HG03457 (cell line): ENCODE measurements around the gene TCP11L1.
"Not testable (repeated sequence)": the region's sequence is repeated elsewhere in the genome, so short reads cannot be mapped to it uniquely, and the experiment has no call there.

Experiments used
- ATAC-seq: cut with Tn5 transposase; IDR thresholded peaks from one replicate; pipeline ENCODE4 v1.9.1; 2021; ENCODE audit warnings: moderate number of reproducible peaks; ENCODE audit not compliant: unreplicated experiment

Gene TCP11L1

DNA sequence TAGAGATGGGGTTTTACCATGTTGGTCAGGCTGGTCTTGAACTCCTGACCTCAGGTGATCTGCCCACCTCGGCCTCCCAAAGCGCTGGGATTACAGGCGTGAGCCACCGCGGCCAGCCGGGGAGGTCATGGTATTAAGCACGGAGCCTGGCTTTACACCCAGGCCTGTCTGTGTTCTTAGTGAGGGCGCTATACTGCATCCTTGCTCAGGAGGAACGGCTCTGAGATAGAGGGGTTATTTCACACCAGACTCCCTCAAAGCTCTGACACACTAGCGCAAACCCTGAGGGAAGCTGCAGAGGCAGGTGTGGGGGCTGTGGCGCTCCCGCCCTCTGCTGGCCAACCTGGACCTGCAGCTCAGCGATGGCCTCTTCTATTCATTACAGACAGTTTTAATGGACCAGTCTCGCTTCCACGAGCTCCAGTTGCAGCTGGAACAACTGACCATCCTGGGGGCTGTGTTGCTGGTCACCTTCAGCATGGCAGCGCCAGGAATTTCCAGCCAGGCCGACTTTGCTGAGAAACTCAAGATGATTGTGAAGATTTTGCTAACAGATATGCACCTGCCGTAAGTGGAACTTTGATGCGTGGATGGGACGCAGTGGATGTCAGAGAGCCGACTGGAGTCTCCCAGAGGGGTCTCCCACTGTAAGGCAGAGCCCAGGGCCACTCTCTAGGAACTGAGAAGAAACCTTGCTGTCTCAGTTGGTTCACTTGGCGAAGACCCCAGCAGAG is 26.2 kb downstream of the TCP11L1 start:
- no peak for ATAC-seq

DNA sequence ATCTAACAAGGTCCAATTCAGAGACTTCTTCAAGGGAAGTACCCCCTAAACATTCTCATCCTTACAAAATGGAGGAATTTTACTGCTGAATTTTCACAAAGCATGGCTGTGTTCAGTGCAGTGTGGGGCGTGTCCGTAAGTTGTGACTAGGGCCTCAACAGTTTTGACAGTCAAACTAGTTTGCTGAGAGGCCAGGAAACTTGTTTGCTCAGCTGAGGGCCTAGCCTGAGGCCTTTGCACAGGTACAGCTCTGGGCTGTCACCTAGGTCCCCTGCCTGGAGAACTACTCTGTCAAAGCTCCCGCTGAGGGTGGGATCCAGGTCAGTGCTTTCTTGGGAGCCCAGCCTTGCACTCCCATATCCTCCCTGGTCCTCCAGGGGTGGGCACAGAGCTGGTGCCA is 27.9 kb downstream of the TCP11L1 start:
- ATAC-seq: no peak

DNA sequence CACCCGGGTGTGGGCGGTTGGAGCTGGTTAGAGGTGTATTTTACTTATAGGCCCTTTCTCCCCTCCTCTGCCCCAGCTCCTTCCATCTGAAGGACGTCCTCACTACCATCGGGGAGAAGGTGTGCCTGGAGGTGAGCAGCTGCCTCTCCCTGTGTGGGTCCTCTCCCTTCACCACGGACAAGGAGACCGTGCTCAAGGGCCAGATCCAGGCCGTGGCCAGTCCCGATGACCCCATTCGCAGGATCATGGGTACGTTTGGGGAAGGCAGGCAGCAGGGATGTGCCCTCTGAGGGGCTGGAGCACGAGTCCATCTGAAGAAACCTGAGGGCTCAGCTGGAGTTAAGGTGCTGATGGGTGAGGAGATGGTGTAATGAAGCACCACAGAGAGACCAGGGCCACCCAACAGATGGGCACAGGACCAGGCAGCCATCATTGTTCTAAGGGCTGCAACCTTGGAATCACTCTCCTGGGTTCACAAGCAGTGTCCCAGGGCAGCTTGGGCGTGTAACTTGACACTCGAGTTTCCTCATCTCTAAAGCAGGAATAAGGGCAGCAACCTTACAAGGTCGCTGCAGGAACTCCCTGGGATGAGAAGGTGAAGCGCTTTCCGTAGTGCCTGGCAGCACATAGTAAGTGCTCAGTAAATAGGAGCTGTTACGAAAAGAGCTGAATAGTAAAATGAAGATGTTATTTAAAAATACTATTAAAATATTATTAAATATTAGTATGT is 29.4 kb downstream of the TCP11L1 start:
- no peak for ATAC-seq

DNA sequence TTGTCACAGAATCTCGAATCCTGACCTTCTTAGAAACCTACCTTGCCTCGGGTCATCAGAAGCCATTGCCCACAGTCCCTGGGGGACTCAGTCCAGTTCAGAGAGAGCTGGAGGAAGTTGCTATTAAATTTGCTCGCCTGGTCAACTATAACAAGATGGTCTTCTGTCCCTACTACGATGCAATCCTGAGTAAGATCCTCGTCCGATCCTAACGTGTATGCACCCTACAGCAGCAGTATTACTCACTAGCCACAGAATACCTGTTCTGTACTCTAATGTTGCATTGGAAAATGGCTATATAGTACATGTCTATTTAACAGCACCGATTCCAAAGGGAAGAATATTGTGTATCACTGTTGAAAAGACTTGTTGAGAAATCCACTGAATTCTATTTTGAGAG is 33.1 kb downstream of the TCP11L1 start:
- ATAC-seq: no peak

DNA sequence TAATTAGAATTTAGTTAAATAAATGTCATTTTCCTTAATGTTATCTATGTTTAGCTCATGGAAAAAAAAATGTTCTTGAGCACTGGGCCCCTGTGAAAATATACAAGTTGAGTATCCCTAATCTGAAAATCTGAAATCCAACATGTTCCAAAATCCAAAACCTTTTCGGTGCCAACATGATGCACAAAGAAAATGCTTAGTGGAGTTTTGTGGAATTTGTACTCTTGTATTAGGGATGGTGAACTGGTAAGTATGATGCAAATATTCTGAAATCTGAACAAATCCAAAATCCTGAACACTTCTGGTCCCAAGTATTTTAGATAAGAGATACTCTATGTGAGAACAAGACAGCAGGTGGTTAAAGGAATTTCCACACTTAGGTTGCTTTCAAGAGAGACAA is 44.5 kb downstream of the TCP11L1 start:
- ATAC-seq: no peak

DNA sequence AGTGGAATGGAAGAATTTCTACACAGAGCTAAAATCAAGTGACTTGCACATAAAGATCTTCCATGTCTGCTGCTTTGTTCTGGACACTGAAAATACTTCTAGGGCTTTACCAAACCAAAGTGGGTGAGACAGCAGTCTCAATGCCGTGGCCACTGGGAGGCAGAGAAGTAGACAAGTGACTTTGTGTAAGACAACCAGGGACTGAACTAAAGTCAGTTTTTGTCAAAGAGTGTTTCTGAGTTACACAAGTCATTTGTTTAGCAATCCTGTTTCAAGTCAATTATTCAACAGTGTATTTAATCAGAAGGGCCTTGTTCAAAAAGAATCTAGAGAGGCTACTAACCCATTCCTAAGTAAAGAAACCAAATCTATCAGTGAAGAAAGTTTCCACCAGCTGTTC is 46.6 kb downstream of the TCP11L1 start:
- no peak for ATAC-seq

DNA sequence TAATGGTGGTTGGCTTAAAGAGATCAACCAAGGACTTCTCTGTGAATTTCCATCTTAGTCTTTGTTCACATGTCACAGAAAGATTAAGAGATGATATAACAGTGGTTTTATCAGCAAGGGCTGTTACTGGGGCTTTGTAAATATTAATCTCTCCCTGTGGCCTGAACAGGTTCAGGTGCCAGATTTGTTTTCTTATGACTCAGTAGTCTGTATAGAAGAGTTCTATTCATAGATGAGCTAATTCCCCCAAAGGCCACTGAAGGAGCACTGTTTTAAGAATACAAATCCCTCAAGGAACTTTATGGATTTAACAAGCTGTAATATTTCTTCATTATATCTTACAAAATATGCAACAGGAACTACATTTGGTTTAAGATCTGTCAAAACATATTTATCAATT is 50.4 kb downstream of the TCP11L1 start:
- ATAC-seq: no peak

DNA sequence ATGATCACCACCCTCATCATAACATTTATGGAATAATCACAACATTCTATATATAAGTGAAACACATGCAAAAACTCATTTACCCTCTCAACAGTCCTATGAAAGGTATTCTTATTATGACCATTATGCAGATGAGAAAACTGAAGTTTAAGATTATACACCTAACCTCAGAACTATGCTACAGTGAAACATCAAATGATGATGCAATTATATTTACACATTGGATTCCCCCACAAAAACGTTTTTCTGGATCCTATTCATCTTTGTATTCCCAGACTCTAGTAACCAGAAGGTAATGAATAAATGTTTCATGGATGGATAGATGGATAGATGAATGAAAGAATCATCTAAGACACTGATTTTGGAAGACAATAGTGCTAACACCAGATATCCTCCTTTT is 54.8 kb downstream of the TCP11L1 start:
- ATAC-seq: no peak

DNA sequence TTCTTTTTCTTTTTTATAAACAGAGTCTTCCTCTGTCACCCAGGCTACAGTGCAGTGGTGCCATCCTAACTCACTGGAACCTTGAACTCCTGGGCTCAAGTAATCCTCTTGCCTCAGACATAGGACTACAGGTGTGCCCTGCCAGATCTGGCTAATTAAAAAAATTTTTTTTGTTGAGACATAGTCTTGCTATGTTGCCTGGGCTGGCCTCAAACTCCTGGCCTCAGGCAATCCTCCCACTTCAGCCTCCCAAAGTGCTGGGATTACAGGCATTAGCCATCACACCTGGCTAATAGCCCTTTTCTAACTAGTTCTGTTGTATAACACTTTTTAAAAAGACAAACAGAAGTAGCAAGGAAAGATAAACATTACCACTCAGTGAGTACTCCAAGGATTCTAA is 64.5 kb downstream of the TCP11L1 start:
- no peak for ATAC-seq

DNA sequence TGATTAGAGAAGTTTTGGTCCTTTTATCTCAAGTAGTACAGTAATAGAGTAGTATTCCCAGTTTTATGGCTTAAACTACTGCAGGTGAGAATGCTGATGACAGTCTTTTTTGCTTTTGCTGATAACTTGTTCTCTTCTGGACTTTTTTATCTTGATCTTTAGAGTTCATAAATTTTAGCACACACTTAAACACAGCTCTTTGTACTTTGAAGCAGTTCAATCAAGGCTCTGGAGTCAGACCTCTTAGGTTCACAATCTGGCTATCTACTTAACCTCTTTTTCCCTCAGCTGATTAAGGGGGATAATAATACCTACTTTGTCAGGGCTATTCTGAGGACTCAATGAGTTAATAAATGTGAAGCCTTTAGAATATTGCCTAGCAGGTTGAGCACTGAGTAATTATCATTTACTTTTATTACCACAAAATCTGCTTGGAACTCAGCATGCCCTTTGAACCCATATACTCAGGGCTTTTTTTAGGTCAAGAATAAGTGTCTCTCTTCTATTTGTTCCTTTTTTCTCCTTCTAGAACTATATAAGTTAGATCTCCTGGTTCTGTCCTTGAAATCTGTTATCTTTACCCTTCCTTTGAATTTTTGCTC is 70.0 kb downstream of the TCP11L1 start:
- ATAC-seq: no peak

DNA sequence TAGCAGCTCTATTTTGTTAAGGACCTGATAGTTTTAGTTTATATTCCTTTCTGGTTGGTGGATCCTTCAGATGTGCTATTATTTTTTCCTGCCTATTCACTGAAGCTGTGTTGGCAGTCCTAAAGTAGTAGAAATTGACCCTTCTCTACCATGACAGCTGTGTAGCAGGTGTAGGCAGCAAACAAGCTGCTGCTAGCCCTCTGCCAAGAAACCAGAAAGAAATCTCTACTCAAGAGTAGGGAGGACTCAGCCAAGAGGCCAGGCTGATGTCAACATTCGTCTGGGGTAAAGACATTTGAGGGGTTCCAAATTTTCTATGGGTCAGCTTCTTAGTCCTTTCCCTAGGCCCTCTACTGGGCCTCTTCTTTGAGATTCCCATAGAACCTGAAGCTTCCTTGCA is 70.7 kb downstream of the TCP11L1 start:
- ATAC-seq: no peak

DNA sequence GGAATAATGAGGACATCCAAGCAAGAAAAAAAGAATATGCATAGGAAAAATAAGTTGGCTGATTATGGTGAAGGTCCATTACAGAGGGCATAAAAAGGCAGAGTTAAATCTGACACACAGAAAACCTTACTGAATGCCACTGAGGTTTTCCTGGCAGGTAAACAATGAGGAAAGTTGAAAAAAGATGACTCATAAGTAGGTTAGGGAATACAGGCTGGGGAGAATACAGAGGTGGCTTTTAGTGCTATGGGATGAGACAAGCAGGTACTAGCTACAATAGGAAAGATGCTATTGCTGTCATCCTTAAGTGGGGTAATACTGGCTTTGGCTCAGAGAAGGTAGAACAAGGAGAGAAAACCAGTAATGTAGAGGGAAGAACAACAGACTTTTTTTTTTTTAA is 77.2 kb downstream of the TCP11L1 start:
- ATAC-seq: no peak

DNA sequence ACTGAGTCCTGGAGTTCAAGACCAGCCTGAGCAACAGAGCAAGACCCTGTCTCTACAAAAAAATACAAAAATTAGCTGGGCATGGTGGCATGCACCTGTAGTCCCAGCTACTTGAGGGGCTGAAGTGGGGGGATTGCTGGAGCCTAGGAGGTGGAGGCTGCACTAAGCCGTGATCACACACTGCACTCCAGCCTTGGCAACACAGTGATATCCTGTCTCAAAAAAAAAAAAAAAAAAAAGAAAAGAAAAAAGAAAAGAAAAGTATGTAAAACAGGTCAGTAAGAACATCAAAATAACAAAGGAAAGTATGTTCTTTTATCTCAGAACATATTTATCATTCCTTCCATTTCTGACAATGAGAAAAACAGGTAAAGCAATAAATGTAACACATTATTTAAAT is 83.3 kb downstream of the TCP11L1 start:
- not testable (repeated sequence) for ATAC-seq
